Endothelial cell (in vitro differentiated cells): ENCODE measurements around the gene EOLA1. TPM values are rescaled to one million over a fixed set of nuclear protein-coding genes. Genes with fewer than 3 reads are reported as not detected.
"Not testable (repeated sequence)": the region's sequence is repeated elsewhere in the genome, so short reads cannot be mapped to it uniquely, and the experiment has no call there.

Experiments
- DNase-seq: peaks from one replicate; pipeline ENCODE4 v3.0.0; 2021; ENCODE audit warnings: low spot score
- H3K27ac Mint-ChIP-seq: one replicate; pipeline ENCODE4 v1.8.0; 2021; ENCODE audit warnings: mixed read lengths, inconsistent platforms; ENCODE audit not compliant: unreplicated experiment
- H3K27me3 Mint-ChIP-seq: one replicate; pipeline ENCODE4 v1.8.0; 2021; ENCODE audit warnings: mild to moderate bottlenecking, moderate library complexity, mixed read lengths, inconsistent platforms; ENCODE audit not compliant: unreplicated experiment
- H3K36me3 Mint-ChIP-seq: one replicate; pipeline ENCODE4 v1.8.0; 2021; ENCODE audit warnings: mild to moderate bottlenecking, low read depth, mixed read lengths, inconsistent platforms; ENCODE audit not compliant: unreplicated experiment
- H3K4me1 Mint-ChIP-seq: one replicate; pipeline ENCODE4 v1.8.0; 2021; ENCODE audit warnings: mild to moderate bottlenecking, mixed read lengths, inconsistent platforms; ENCODE audit not compliant: unreplicated experiment
- H3K4me3 Mint-ChIP-seq: one replicate; pipeline ENCODE4 v1.8.0; 2021; ENCODE audit warnings: mild to moderate bottlenecking, mixed read lengths, inconsistent platforms; ENCODE audit not compliant: unreplicated experiment
- H3K9me3 Mint-ChIP-seq: one replicate; pipeline ENCODE4 v1.8.0; 2021; ENCODE audit warnings: mixed read lengths, inconsistent platforms; ENCODE audit not compliant: unreplicated experiment
- total RNA-seq: library from RNA; stranded (reverse); fragmentation: NEBNext Ultra II Directional; extraction: Animal tissue kit (Norgen Biotek cat#: 25700); gene quantifications from one replicate; pipeline ENCODE4 v1.2.1, GENCODE V29; 2021; ENCODE audit not compliant: unreplicated experiment
- TF ChIP-seq, protein P1 (sequence below): fragments of 200-600 bp; sonication (generic); IDR thresholded peaks from one replicate; pipeline ENCODE4 v1.5.0; 2021; ENCODE audit warnings: antibody characterized with exemption; ENCODE audit not compliant: unreplicated experiment

Gene EOLA1
- total RNA-seq, 1 donor from 2014 or later, result 57.4 TPM

- DNase-seq, result no peak
- H3K9me3 Mint-ChIP-seq, result no peaks in the 10 kb centered on the region
- H3K27ac Mint-ChIP-seq, result no peak overlapping the region
- peaks cover 7% of the 10 kb centered on the region for H3K4me1 Mint-ChIP-seq
- H3K36me3 Mint-ChIP-seq, result no peaks in the 10 kb centered on the region
- TF ChIP-seq, protein P1, sequence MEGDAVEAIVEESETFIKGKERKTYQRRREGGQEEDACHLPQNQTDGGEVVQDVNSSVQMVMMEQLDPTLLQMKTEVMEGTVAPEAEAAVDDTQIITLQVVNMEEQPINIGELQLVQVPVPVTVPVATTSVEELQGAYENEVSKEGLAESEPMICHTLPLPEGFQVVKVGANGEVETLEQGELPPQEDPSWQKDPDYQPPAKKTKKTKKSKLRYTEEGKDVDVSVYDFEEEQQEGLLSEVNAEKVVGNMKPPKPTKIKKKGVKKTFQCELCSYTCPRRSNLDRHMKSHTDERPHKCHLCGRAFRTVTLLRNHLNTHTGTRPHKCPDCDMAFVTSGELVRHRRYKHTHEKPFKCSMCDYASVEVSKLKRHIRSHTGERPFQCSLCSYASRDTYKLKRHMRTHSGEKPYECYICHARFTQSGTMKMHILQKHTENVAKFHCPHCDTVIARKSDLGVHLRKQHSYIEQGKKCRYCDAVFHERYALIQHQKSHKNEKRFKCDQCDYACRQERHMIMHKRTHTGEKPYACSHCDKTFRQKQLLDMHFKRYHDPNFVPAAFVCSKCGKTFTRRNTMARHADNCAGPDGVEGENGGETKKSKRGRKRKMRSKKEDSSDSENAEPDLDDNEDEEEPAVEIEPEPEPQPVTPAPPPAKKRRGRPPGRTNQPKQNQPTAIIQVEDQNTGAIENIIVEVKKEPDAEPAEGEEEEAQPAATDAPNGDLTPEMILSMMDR, result no peak
- H3K27me3 Mint-ChIP-seq, result peaks cover 2% of the 10 kb centered on the region
- H3K4me3 Mint-ChIP-seq, result no peak overlapping the region
These were observed 17.9 kb upstream of the EOLA1 start for GRCh38 chrX:149522916-149523315.

GRCh38 chrX:149525389-149525788, 15.4 kb upstream of the EOLA1 start:
- DNase-seq, H3K9me3 Mint-ChIP-seq, H3K4me3 Mint-ChIP-seq, H3K36me3 Mint-ChIP-seq, H3K27ac Mint-ChIP-seq, H3K4me1 Mint-ChIP-seq, H3K27me3 Mint-ChIP-seq: not testable (repeated sequence)

- H3K9me3 Mint-ChIP-seq, H3K36me3 Mint-ChIP-seq, H3K27ac Mint-ChIP-seq, H3K27me3 Mint-ChIP-seq, H3K4me1 Mint-ChIP-seq, H3K4me3 Mint-ChIP-seq, DNase-seq: not testable (repeated sequence)
These were observed 14.9 kb upstream of the EOLA1 start for GRCh38 chrX:149525903-149526302.

DNA sequence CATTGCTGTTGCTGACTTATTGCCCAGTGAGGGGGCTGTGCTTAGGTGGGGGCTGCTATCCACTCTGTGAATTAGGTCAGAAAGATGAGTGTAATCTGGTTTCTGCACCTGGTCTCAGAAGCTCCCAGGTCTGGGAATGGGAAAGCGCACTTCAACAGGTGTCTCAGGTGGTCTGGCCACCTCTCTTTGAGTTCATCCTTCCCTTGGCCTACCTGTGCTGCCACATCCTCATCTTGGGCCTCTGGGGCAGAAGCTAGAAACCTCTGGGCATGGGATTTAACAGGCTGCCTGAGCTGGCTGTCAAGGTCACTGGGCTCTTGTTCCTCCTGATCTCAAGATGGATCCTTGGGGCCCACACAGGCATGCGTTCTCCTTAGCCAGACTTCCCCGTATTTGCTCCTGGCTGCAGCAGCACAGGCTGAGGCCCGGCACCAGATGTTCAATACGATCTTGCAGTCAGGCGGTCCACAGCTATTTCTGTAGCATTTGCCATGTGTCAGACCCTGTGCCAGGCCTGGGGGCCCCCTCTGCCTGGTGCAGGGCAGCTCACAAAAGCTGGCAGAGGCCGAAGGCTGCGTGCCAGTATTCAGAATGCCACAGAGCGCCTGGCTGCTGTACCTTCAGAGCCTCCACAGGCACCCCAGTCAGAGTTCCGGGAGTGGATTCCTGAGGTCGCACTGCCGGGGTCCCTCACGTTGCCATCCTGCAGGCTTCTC, 14.3 kb upstream of the EOLA1 start:
- not testable (repeated sequence) for H3K36me3 Mint-ChIP-seq, H3K9me3 Mint-ChIP-seq, H3K4me3 Mint-ChIP-seq, DNase-seq, H3K4me1 Mint-ChIP-seq, H3K27me3 Mint-ChIP-seq, H3K27ac Mint-ChIP-seq

- H3K4me3 Mint-ChIP-seq, result no peak overlapping the region
- peaks cover 7% of the 10 kb centered on the region for H3K36me3 Mint-ChIP-seq
- H3K27ac Mint-ChIP-seq, result no peak overlapping the region
- no peaks in the 10 kb centered on the region for H3K9me3 Mint-ChIP-seq
- peak; percentile 16 for DNase-seq
- peaks cover 1% of the 10 kb centered on the region for H3K27me3 Mint-ChIP-seq
- H3K4me1 Mint-ChIP-seq, result peaks cover 2% of the 10 kb centered on the region
- TF ChIP-seq, protein P1, result peak; percentile 52
These were observed 13.1 kb upstream of the EOLA1 start for GRCh38 chrX:149527705-149528104.

DNA sequence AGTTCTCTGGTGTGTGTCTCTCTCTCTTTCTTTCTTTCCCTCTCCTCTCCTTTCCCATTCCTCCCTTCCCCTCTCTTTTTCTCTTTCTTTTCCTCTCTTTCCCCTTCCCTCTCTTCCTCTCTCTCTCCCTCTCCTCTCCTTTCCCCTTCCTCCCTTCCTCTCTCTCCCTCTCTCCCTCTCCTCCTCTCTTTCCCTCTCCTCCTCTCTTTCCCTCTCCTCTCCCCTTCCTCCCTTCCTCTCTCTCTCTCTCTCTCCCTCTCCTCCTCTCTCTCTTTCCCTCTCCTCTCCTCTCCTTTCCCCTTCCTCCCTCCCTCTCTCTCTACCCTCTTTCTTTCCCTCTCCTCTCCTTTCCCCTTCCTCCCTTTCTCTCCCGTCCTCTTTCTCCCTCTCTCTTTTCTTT, 12.4 kb upstream of the EOLA1 start:
- H3K36me3 Mint-ChIP-seq, result peaks cover 7% of the 10 kb centered on the region

More for the DNA sequence above, 12.4 kb upstream of the EOLA1 start:
- H3K4me1 Mint-ChIP-seq, result peaks cover 2% of the 10 kb centered on the region
- H3K4me3 Mint-ChIP-seq, result no peak overlapping the region
- no peaks in the 10 kb centered on the region for H3K9me3 Mint-ChIP-seq
- TF ChIP-seq, protein P1, result no peak
- DNase-seq, result no peak
- peaks cover 1% of the 10 kb centered on the region for H3K27me3 Mint-ChIP-seq
- H3K27ac Mint-ChIP-seq, result no peak overlapping the region
